Keratinocyte (primary cell): ENCODE data around the gene FBXO8. TPM values are rescaled to one million over a fixed set of nuclear protein-coding genes. Genes with fewer than 3 reads are reported as not detected.

Experiments used
- DNase-seq: peaks from one replicate; pipeline ENCODE4 v3.0.0-alpha.2; 2011; ENCODE audit warnings: low read depth, missing footprints, low spot score
- FAIRE-seq: peaks from 2 replicates; lab custom pipeline; 2011; peaks lifted over from hg19 to GRCh38; lab: Jason Lieb, UNC
- H2AFZ ChIP-seq: 2 replicates; pipeline ENCODE4 v1.6.0; 2012; ENCODE audit warnings: low read length, control low read depth, inconsistent platforms; ENCODE audit not compliant: control insufficient read depth
- H3K27ac ChIP-seq: 2 replicates; pipeline ENCODE4 v1.5.1; 2011; ENCODE audit warnings: low read length; ENCODE audit not compliant: control insufficient read depth, insufficient read depth
- H3K27me3 ChIP-seq: 3 replicates; pipeline ENCODE4 v1.6.0; 2011; ENCODE audit warnings: low read length; ENCODE audit not compliant: control insufficient read depth, insufficient read depth; ENCODE audit errors: extremely low read depth
- H3K36me3 ChIP-seq, 2 experiments: 2 replicates in 1 of 2; 3 replicates in 1 of 2; pipeline ENCODE4 v1.5.1; 2011; ENCODE audit warnings: low read length in 2 of 2, mild to moderate bottlenecking in 1 of 2; ENCODE audit not compliant: control insufficient read depth in 2 of 2, insufficient read depth in 2 of 2; ENCODE audit errors: extremely low read depth in 1 of 2
- H3K4me1 ChIP-seq: 3 replicates; pipeline ENCODE4 v1.5.1; 2011; ENCODE audit warnings: low read length; ENCODE audit not compliant: control insufficient read depth, insufficient read depth; ENCODE audit errors: extremely low read depth
- H3K4me2 ChIP-seq: 3 replicates; pipeline ENCODE4 v1.6.0; 2011; ENCODE audit warnings: low read depth, low read length; ENCODE audit not compliant: control insufficient read depth, insufficient read depth; ENCODE audit errors: extremely low read depth
- H3K4me3 ChIP-seq, 3 experiments: fragments of 200-600 bp in 1 of 3; sonication (generic) in 1 of 3; 2 replicates in 2 of 3; 3 replicates in 1 of 3; pipeline ENCODE4 v1.5.1; 2011 to 2016; ENCODE audit warnings: low read length in 3 of 3, mild to moderate bottlenecking in 3 of 3, control low read depth in 2 of 3, inconsistent platforms in 1 of 3, low read depth in 1 of 3, mixed read lengths in 1 of 3, mixed run types in 1 of 3, moderate library complexity in 1 of 3; ENCODE audit not compliant: control insufficient read depth in 2 of 3, insufficient read depth in 2 of 3; ENCODE audit errors: extremely low read depth in 1 of 3
- H3K79me2 ChIP-seq: 2 replicates; pipeline ENCODE4 v1.6.0; 2012; ENCODE audit warnings: low read length; ENCODE audit not compliant: control insufficient read depth, insufficient read depth
- H3K9ac ChIP-seq: 3 replicates; pipeline ENCODE4 v1.6.0; 2011; ENCODE audit warnings: low read length; ENCODE audit not compliant: control insufficient read depth, insufficient read depth; ENCODE audit errors: extremely low read depth
- H3K9me1 ChIP-seq: 3 replicates; pipeline ENCODE4 v1.6.0; 2011; ENCODE audit warnings: low read length; ENCODE audit not compliant: control insufficient read depth, insufficient read depth; ENCODE audit errors: extremely low read depth
- H3K9me3 ChIP-seq: 2 replicates; pipeline ENCODE4 v1.5.1; 2012; ENCODE audit warnings: low read depth, low read length; ENCODE audit not compliant: control insufficient read depth
- H4K20me1 ChIP-seq: 3 replicates; pipeline ENCODE4 v1.6.0; 2011; ENCODE audit warnings: low read length; ENCODE audit not compliant: control insufficient read depth, insufficient read depth; ENCODE audit errors: extremely low read depth
- CTCF ChIP-seq, 3 experiments: IDR thresholded peaks in 1 of 3; conservative IDR thresholded peaks in 1 of 3; optimal IDR thresholded peaks in 1 of 3; 2 replicates in 2 of 3; 3 replicates in 1 of 3; pipeline versions ENCODE3 to v1.5.1; 2011; ENCODE audit warnings: low read length in 3 of 3, mild to moderate bottlenecking in 3 of 3, moderate library complexity in 2 of 3, control low read depth in 1 of 3, inconsistent platforms in 1 of 3; ENCODE audit not compliant: insufficient read depth in 2 of 3; ENCODE audit errors: extremely low read depth in 1 of 3
- EZH2 ChIP-seq: IDR thresholded peaks from one replicate; pipeline ENCODE4 v1.6.1; 2012; ENCODE audit warnings: inconsistent platforms, mild to moderate bottlenecking, low read length, moderate library complexity
- dilution Hi-C: fragments of 300-500 bp; cut with MboI; formaldehyde crosslinking; loops from one replicate; pipeline ENCODE4 v1.7.0; 2020; ENCODE audit warnings: low sequenced_read_pairs; ENCODE audit not compliant: extremely low pct_ligation_motif_present
- polyA plus RNA-seq, 5 experiments: library from polyadenylated mRNA; depleted of rRNA in 3 of 5; stranded (reverse) in 3 of 5; stranded (forward) in 1 of 5; unstranded in 1 of 5; fragments of >200 nt; gene quantifications; 1 replicate in 1 of 5; 2 replicates in 3 of 5; 3 replicates in 1 of 5; pipeline versions ENCODE4 v1.2.1 to v1.2.3, GENCODE V29; 2011 to 2012; ENCODE audit warnings: missing spikeins in 2 of 5, low read depth in 1 of 5, low replicate concordance in 1 of 5

FBXO8 gene
- polyA plus RNA-seq, 1 donor (not counting 4 experiments of a cell fraction or from before 2014, with no cell fraction given) = 21.0 TPM

GRCh38 chr4:174230680-174231079 is 52.8 kb downstream of the FBXO8 start:
- TF ChIP-seq EZH2 (no peak), CTCF (optimal IDR thresholded peaks at IDR 0.05 in 1 of 3, IDR thresholded peaks at IDR 0.05 in 1 of 3, conservative IDR thresholded peaks at IDR 0.05 in 1 of 3; ENCODE audit: extremely low read depth in 1 of 3, insufficient read depth in 2 of 3, low read length in 3 of 3) (no peak)
- Histone ChIP-seq H3K4me1 (no peaks in the 10 kb centered on the region), H3K79me2 (no peaks in the 10 kb centered on the region), H3K4me3 (no peak overlapping the region), H2AFZ (no peak overlapping the region), H3K27me3 (no peaks in the 10 kb centered on the region), H3K9me1 (no peaks in the 10 kb centered on the region), H3K9ac (no peak overlapping the region), H4K20me1 (no peaks in the 10 kb centered on the region), H3K4me2 (no peak overlapping the region), H3K9me3 (no peaks in the 10 kb centered on the region), H3K27ac (no peak overlapping the region), H3K36me3 (no peaks in the 10 kb centered on the region)
- FAIRE-seq (no peak), DNase-seq (no peak)
- dilution Hi-C loops = no loop called here

GRCh38 chr4:174230148-174230547 is 53.3 kb downstream of the FBXO8 start:
- no peak overlapping the region for H3K9ac ChIP-seq
- no peak overlapping the region for H2AFZ ChIP-seq
- H3K4me1 ChIP-seq = no peaks in the 10 kb centered on the region
- dilution Hi-C loops = no loop called here
- H4K20me1 ChIP-seq = no peaks in the 10 kb centered on the region
- no peaks in the 10 kb centered on the region for H3K27me3 ChIP-seq
- H3K36me3 ChIP-seq = no peaks in the 10 kb centered on the region
- H3K9me3 ChIP-seq = no peaks in the 10 kb centered on the region
- FAIRE-seq = no peak
- H3K4me2 ChIP-seq = no peak overlapping the region
- H3K79me2 ChIP-seq = no peaks in the 10 kb centered on the region
- no peak for TF ChIP-seq EZH2
- no peak for TF ChIP-seq CTCF (optimal IDR thresholded peaks at IDR 0.05 in 1 of 3, IDR thresholded peaks at IDR 0.05 in 1 of 3, conservative IDR thresholded peaks at IDR 0.05 in 1 of 3; ENCODE audit: extremely low read depth in 1 of 3, insufficient read depth in 2 of 3, low read length in 3 of 3)
- no peak for DNase-seq
- H3K27ac ChIP-seq = no peak overlapping the region
- no peaks in the 10 kb centered on the region for H3K9me1 ChIP-seq
- H3K4me3 ChIP-seq = no peak overlapping the region
